NCI-H1048 (cell line): ENCODE results near the gene CD180.

Source experiments
- DNase-seq: peaks from one replicate; lab custom pipeline; 2025; lab: John Stamatoyannopoulos, UW

Gene CD180

GRCh38 chr5:67160985-67161384, 35.6 kb downstream of the CD180 start:
- DNase-seq, result no peak

GRCh38 chr5:67160272-67160671, 36.3 kb downstream of the CD180 start:
- DNase-seq, result no peak

DNA sequence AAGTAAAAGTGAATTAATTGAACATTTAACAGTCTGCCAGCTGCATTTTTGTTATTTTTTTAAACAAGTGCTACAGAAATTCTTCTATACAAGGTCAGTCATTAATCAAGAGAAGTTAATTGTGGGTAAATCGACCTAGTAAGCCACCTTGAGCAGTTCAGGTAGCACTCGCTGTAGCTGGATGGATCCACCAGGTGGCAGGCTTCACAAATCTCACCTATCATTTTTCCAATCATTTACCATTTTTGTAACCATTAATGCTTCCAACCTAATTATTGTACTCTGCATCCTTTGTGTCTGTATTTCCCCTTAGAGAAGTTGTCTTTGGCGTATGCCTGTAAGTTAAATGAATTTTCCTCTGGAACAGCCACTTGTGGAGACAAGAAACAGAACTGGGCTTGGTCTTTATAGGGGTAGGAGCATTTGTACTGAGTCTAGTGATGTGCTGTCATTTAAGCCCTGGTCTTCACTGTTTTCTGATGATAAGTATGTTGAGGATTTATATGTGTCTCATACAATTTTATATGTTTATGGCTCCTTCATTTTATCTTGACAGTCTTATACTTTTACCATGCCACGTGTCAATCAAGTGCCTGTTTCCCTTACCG, 39.5 kb downstream of the CD180 start:
- DNase-seq, result no peak

- no peak for DNase-seq
These were observed 41.9 kb downstream of the CD180 start for GRCh38 chr5:67154556-67155206.

GRCh38 chr5:67153292-67153691, 43.3 kb downstream of the CD180 start:
- no peak for DNase-seq

DNA sequence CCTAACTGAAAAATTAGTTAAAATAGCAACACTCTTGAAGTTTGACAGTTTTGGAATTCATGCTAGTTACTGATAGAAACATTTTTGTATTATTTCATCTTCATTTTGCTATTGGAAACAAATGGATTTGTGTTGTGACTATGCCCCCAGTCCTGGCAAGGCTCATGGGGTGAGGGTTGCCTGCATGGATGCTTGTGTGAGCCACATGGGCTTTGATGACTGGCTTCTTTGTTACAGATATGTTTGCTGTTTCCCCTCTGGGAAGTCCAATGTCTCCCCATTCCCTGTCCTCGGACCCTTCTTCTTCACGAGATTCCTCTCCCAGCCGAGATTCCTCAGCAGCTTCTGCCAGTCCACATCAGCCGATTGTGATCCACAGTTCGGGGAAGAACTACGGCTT, 44.2 kb downstream of the CD180 start:
- DNase-seq, result no peak

- no peak for DNase-seq
These were observed 46.6 kb downstream of the CD180 start for GRCh38 chr5:67149951-67150523.

DNA sequence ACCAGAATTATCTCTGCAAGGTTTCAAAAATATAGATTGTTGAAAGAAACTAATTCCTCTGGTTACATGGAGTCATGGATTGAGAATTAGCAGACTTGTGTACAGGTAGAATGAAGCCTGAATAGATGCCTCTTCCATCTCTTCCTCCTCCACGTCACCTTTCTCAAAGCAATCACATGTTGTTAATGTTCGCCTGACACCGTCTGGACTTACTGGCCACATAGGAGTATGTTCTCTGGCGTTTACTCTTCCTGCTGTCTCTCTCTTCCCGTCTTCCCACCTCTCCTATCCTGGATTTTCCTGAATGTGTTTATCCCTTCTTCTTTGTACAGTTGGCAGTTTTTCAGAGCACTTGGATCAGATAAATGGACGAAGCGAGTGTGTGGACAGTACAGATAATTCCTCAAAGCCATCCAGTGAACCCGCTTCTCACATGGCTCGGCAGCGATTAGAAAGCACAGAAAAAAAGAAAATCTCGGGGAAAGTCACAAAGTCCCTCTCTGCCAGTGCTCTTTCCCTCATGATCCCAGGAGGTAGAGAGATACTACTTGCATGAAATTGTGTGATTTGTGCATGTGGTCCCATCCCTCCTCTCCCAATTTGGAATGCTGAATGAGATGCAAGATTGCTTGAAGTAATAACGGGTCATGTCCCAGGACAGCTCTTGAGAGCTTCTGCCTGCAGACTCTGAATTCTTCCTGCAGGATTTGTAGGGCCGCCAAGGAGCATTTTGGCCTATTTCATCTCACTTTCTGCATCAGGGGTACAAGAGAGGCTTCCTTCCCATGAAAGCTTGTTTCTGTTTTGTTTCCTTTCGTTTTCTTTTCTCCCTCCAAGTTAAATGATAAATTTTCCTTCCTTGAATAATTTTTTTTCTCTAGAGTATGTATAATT, 47.3 kb downstream of the CD180 start:
- no peak for DNase-seq

GRCh38 chr5:67147760-67148159, 48.8 kb downstream of the CD180 start:
- DNase-seq, result no peak

- DNase-seq, result no peak
These were observed 49.6 kb downstream of the CD180 start for GRCh38 chr5:67146981-67147380.

- DNase-seq, result no peak
These were observed 50.0 kb downstream of the CD180 start for GRCh38 chr5:67146574-67146973.

DNA sequence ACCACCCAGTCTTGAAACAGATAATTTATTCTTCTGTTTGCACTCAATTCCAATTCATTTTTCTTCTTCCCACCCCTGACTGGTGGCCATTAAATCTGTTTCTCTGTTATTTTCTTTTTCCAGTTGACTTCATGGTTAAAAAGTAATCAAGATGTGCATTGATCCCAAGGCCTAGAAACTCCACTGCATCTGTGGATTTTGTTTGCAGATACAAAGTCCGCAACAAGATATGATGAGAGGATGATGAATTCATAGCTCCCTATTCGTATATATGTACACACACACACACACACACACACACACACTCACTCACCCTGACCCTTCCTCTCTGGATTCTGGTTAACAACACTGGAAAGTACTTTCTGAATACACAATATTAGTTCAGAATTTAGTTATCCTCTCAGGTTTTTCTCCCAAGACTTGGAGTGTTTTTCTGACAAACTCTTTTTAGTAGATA, 52.4 kb downstream of the CD180 start:
- no peak for DNase-seq

- DNase-seq, result no peak
These were observed 53.0 kb downstream of the CD180 start for GRCh38 chr5:67143549-67143948.

GRCh38 chr5:67142816-67143215, 53.8 kb downstream of the CD180 start:
- no peak for DNase-seq

GRCh38 chr5:67141644-67142043, 55.0 kb downstream of the CD180 start:
- no peak for DNase-seq

GRCh38 chr5:67140413-67140812, 56.2 kb downstream of the CD180 start:
- no peak for DNase-seq

DNA sequence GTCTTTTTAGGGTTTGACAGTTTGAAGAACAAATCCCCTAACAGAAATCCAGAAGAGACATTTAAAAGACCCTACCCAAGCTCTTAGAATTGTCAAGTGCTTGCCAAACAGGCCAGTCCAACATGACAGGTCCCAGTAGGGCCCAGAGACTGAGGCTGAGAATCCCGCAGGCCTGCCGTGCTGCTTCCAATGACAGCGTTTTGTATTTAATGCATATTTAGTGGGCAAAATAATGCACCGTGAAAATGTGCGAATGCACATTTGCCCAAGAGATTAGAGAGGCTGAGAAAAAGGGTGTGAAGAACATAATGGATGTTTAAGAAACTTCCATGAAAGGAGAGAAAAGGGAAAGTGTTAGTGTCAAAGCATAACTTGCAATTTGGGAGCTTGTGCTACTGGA, 57.6 kb downstream of the CD180 start:
- no peak for DNase-seq

GRCh38 chr5:67135381-67135984, 61.1 kb downstream of the CD180 start:
- DNase-seq, result no peak

GRCh38 chr5:67133776-67134175, 62.8 kb downstream of the CD180 start:
- DNase-seq, result no peak

GRCh38 chr5:67133217-67133616, 63.4 kb downstream of the CD180 start:
- DNase-seq, result no peak

GRCh38 chr5:67129768-67130167, 66.8 kb downstream of the CD180 start:
- DNase-seq, result no peak
